ENCODE data around the gene TAF11.
"Not testable (repeated sequence)": the region's sequence is repeated elsewhere in the genome, so short reads cannot be mapped to it uniquely, and the experiment has no call there.

The TAF11 gene

DNA sequence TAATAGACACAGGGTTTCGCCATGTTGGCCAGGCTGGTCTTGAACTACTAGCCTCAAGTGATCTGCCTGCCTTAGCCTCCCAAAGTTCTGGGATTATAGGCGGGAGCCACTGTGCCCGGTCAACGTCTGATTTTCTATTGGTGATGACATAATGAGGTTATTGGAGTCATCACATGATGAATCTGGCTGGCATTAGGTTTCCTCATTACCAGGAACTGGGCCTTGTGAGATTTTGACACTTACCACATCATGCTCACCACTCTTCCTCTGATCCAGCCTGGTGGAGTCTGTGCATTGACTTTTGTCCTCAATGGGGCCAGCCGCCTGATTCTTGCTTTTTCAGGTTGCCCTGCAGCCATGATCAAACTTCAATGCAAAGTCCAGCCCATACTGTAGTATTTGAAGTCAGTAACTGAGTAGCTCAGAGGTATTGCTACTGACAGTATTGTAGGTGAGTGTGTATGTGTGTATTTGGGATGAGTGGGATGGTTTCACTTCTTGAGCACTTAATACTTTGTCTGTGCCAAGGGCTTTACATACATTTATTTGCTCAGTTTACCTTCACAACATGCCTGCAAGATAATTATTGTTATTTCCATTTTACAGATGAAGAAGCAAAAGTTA lies 17.3 kb upstream of the TAF11 start:
- DNase-seq: no peak

DNA sequence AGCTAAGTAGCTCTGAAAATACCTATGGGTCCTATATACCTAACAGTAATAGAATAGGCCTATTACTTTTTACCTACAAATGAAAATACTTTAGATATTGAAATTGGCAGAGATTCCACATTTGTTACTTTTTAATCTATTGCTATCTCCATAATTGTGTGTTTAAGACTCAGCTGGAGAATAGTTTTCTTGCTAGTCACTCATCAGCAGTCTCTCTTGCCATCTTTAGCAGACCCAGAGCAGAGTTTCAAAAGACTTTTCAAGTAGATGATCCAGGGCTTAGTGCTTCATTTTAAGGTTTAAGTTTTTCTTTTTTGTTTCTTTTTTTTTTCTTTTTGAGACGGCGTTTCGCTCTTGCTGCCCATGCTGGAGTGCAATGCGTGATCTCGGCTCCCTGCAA lies 14.1 kb upstream of the TAF11 start:
- peak; percentile 31 for DNase-seq

DNA sequence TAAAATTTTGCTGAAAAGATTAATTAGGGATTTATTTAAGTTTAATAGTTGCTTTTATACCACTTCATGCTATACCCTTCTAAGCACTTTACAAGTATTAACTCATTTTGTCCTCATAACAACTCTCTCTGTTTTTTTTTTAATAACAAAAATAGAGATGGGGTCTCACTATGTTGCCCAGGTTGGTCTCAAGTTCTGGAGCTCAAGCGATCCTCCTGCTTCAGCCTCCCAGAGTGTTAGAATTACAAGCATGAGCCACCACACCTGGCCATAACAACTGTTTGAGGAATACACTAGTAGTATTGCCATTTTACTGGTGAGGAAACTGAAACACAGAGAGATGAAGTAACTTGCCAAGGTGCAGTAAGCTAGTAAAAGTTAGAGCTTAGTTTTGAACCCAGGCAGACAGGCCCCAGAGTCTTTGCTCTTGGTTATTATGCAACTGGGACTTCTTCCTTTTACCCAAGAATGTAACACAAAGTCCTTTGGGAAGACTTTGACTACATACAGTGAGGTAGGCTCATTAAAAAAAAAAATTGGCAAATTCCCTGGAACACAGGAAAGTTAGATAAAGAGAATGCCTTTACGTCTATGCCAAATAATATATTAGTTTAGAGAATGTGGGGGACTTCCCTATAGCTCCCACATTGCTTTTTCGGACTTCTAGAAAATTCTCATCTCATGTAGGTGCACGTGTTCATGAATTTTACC lies 12.6 kb upstream of the TAF11 start:
- no peak for DNase-seq

DNA sequence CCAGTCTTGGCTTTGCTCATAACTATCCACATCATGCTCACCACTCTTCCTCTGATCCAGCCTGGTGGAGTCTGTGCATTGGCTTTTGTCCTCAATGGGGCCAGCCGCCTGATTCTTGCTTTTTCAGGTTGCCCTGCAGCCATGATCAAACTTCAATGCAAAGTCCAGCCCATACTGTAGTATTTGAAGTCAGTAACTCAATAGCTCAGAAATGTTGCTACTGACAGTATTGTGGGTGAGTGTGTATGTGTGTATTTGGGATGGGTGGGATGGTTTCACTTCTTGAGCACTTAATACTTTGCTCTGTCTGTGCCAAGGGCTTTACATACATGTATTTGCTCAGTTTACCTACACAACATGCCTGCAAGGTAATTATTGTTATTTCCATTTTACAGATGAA lies 11.9 kb upstream of the TAF11 start:
- not testable (repeated sequence) for DNase-seq

DNA sequence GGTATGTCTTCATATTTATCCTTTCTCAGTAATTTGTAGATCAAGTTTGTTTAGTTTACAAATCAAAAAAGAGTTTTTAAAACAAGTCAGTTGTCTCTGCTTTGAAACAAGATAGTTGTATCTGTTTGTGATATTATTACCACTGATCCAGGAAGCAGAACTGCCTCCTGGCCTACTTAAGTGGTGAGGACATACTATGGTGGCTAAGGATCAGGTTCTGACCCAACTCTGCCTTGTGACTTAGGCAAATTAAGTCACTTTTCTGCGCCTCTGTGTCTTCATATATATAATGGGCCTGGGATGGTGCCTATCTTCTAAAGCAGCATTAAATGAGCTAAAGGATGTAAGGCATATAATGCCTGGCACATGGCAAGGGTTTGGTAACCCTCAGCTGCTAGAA lies 9.9 kb upstream of the TAF11 start:
- no peak for DNase-seq

- DNase-seq: no peak
These were observed 9.3 kb upstream of the TAF11 start for GRCh38 chr6:34897130-34897529.

GRCh38 chr6:34894693-34895092 lies 6.9 kb upstream of the TAF11 start:
- DNase-seq: no peak

GRCh38 chr6:34891296-34891695 lies 3.5 kb upstream of the TAF11 start:
- DNase-seq: no peak

- DNase-seq: no peak
These were observed 2.7 kb upstream of the TAF11 start for GRCh38 chr6:34890533-34890925.

DNA sequence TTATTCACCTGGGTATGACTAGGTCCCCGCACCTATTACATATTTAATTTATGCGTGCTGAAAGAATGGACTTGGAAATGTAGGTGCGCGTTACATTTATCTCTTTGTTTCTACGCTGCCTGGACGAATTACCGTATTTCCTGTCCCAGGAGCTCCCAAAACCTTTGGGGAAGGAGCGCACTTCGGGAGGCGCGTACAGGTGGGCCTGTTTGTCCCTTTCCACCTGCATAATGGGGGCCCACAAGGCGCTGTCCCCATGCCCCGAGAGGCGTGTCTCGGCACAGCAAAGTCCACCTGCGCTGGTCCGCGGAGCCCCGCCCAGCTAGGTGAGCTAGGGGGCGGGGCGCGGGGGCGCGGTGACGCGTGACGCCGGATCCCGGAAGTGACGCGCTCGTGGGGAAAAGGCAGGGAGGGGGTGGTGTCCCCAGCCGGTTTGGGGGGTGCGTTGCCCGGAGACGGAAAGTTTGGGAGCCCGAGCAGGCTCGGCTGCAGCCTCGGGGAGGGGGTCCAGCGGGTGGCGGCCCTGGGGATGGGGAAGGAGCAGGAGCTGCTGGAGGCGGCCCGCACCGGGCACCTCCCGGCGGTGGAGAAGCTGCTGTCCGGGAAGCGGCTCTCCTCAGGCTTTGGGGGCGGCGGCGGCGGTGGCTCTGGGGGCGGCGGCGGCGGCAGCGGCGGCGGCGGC lies 1.2 kb upstream of the TAF11 start, which contains the start of gene ANKS1A:
Gene ANKS1A, plus strand, starts transcription at position 382 of the 682 bp plus-strand sequence. Its CDS starts 148 bp downstream, at position 530.
- peak; percentile 43 for DNase-seq

DNA sequence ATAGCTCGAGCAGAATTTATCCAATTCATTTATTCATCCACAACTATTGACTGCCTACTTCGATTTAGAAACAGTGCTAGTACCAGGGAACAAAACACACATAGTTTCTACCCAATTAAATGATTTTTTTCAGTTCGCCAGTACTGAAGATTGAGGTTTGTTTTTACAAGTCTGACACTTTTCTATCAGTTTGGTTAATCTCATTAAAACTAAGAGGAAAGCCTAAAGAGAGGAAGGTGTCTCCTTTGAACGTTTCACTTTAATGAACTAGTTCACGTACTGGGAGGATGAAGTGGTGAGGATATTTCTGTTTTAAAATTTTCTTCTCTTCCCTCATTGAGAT lies 643 bp upstream of the TAF11 start:
- DNase-seq: no peak

DNA sequence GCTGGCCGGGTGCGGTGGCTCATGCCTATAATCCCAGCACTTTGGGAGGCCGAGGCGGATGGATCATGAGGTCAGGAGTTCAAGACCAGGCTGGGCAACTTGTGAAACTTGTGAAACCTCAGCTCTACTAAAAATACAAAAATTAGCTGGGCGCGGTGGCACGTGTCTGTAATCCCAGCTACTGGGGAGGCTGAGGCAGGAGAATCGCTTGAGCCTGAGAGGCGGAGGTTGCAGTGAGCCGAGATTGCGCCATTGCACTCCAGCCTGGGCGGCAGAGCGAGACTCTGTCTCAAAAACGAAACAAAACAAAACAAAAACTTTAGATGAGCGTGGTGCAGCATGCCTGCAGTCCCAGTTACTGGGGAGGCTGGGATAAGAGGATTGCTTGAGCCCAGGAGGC lies 2.0 kb downstream of the TAF11 start:
- not testable (repeated sequence) for DNase-seq

GRCh38 chr6:34884996-34885395 lies 2.8 kb downstream of the TAF11 start:
- DNase-seq: no peak

GRCh38 chr6:34884073-34884472 lies 3.8 kb downstream of the TAF11 start:
- DNase-seq: not testable (repeated sequence)

DNA sequence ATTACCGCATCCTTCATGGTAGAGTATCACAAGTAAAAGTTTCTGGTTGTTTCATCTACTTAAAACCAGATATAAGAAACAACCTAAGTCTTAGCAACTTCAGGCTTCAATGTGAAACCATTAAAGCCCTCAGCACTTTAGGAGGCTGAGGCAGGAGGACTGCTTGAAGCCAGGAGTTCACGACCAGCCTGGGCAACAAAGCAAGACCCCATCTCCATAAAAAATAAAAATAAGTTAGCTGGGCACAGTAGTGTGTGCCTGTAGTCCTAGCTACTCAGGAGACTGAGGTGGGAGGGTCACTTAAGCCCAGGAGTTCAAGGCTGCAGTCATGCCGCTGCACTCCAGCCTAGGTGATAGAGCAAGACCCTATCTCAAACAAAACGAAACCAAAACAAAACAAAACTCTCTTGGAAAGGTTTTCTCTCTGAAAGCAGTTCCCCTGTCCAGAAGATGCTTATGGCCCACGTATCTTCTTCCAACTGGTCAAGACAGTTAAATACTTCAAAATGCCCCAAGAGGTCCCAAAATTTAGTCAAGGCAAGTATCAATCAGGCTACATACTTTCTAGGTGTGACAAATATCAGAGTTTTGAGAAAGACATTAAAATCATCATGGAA lies 9.9 kb downstream of the TAF11 start:
- DNase-seq: no peak

DNA sequence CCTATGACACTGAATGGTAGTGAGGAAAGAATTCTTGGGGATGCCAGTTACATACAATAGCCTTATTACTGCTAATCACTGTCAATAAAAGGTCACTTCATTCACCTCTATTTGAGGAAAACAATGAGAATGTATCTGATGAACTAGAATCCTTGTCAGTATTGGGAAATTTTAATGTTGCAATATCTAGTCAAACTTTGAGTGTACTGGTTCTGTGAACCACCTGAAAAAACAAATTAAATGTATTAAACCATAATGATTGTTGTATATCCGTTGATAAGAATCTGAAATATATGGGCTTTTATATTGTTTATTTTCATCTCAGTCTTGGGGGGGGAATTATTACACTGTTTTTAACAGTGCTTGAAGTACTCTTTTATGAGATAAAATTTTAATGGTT lies 10.6 kb downstream of the TAF11 start:
- no peak for DNase-seq

DNA sequence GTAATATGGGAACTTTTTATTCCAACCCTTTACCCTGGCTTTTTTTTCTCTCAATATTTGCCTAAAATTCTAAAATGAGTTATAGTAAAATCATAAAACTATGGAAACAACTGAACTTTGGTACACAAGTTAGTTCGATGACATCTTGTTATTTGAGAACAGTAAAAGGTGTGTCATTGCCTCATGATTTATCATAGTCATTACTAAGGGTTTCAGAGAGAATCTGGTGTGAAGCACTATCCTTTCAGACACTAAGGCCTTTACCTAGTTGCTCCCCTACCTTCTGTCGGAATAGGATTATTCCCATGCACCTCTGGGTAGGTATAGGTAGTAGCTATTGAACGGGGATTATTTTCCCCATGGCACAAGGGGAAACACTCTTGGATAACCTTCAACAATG lies 11.4 kb downstream of the TAF11 start:
- no peak for DNase-seq

DNA sequence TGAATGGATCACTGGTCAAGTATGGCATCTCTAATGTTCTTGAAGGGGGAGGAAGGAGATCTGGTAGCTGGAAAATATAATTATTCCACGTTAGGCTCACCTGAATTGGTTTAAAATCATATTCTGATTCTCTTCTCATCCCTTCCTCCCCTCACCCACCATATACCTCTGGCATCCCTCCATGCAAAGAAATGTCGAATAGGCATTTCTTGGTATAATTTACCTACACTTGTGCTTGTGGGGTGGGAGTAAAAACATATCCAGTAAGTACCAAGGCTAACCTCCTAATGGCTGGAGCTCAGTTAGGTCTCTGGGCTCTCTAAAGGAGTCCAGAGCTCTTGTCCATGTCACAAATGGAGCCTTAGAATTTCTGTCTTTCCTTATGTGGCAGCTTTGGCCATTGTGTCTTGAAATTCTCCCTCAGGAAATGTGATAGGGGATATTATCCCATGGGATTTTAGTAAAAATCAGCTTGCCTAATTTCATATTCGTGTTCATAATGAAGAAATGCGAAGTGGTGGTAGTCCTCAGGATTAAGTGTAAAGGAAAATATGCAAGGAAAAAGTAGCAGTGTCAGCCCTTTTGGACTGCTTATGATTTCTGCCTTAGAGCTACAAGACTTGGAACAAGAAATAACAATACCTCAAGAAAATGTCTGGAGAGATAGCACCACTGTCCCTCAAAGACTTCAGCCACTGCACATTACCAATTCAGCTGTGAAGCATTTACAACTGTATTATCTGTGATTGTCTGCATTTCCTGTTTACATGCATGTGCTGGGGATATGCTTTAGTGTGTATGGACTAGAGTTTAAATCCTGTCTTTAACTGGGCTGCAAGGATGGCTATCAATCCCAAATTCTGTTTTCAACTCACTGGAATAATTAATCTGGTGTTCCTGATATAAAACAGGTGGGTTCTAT lies 12.3 kb downstream of the TAF11 start:
- DNase-seq: no peak

DNA sequence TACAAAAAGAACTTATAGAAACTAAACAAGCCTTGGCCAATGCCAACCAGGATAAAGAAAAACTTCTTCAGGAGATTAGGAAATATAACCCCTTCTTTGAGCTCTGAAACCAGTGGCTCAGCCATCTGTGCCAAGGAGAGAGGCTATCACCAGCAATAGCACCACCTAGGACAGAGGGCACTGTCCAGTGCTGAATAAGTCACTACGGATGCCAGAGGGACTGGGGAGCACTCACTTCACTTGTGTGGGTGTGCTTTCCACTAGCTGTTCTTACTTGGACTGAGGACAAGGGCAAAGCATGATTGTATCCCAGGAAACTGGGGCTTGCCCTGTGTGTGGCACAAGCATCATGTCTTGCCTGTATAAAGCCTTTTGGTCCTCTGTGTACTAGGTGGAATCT lies 15.5 kb downstream of the TAF11 start:
- DNase-seq: no peak

DNA sequence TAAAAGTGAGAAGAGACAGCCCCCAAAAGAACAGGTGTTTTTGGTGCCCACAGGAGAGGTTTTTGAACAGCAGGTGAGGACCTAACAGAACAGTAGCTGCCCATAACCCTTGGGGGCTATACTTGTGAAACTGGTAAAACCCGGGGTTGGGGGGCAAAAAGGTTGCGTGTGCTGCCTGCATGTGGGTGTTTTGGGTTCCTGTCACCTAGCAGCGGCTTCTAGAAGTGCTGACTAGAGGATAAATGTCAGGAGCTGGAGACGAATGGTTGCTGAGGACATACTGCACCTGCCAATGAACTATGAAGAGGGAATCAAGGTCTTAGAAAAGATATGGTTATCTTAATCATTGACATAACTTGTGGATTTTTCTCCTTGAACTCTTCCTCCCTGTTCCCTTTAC lies 16.0 kb downstream of the TAF11 start:
- DNase-seq: no peak

DNA sequence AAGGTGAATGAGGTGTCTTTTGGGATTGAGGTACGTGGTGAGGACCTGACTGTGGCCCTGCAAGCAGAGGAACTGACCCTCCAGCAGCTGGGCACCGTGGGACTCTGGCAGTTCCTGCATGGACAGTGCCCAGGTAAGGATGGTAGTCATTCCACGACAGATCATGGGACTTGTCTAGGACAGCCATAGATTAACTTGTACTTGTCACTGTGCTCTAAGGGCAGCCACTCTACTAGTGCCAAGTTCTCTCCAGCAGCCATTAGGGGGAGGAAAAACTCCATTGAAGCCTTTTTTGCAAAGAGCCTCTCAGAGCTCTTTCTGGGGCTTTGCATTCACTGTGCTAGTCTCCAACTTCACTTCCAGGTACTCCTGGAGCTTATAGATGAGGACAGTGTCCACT lies 20.4 kb downstream of the TAF11 start:
- no peak for DNase-seq

- DNase-seq: no peak
These were observed 21.3 kb downstream of the TAF11 start for GRCh38 chr6:34866509-34866908.

- no peak for DNase-seq
These were observed 22.7 kb downstream of the TAF11 start for GRCh38 chr6:34865107-34865506.

All from fibroblast of skin of scalp (primary cell).